NCI-H2081 treated with DMSO at 0.1 percent for 48 hours (cell line): Measurements from ENCODE around the gene DRAXIN.

ENCODE experiments used
- DNase-seq: peaks from one replicate; lab custom pipeline; 2025; lab: John Stamatoyannopoulos, UW

Gene DRAXIN

DNA sequence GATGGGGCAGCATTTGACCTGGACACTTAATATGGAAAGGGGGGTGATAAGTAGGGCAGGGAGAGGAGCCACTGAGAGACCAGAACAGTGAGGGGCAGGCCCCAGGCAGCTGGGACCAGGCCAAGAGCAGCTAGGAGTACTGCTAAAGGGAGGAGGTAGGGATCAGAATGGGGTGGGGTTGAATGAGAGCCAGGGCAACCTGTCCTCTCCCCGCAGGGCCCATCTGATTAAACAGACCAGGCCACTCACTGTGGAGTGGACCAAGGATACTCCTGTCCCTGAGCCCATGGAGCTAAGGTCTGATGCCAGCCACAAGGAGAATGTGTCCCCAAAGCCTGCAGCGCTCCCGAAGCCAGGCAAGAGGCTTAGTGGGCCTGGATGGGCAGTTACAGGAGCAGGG, 72.6 kb downstream of the DRAXIN start:
- DNase-seq, result no peak

DNA sequence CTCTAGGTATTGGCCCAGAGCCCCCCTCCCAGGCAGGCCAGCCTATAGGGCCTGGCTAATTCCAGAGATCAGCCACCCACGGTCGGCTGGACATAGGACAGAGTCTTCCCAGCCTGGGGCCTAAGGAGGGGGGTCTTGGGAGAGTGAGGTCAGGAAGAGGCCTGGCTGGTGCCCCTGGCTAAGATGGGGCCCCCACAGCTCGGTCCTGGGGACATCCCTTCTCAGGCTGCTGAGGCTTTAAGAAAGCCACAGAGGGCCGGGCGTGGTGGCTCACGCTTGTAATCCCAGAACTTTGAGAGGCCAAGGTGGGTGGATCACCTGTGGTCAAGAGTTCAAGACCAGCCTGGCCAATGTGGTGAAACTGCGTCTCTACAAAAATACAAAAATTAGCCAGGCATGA, 73.0 kb downstream of the DRAXIN start:
- DNase-seq, result no peak

DNA sequence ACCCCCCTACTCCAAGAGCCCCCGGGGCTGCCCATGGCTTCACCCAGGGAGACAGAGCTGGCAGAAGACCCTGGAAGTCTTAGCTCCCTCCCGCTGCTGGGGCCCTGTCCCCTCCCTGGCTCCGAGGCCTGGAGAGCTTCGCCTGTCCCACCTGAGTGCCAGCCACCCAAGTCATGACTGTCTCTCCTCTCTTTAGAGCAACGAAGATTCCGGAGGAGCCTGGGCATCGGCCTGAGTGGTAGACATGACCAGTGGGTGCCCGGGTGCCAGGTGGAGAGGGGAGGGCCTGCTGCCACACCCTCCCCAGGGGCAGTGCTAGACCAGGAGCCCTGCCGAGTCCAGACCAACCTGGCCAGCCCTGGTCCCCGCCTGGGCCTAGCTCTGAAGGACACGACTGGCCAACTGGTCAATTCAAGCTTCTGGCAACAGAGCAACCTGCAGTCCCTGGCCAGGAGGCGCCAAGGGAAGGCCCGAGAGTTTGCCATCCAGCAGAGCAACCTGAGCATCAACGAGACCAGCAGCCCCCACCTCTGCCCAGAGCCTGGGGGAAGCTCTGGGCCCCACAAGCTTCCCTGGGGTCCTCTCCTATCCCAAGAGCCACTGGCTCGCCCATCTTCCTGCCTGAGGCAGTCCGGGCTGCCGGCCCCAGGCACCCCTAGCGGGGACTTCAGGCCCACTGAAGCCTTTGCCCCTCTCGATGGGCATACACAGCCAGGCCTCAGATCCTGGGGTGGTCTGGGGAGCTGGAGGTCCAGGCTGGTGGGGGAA, 74.3 kb downstream of the DRAXIN start:
- DNase-seq, result no peak

DNA sequence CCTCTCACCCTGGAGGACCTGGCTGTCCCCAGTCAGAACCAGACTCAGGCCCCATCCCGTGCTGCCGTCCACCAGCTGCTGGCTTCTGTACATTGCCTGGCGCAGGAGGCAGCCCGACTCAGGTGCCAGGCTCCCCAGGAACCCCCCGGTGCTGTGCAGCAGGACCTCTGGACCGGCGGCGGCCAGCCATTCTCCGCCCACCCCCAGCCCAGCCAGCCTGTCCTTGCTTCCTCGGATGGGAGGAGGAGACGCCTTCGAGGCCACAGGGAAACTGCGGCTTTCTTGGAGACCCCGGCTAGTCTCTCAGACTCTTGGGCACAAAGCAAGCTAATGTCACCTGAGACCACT, 74.9 kb downstream of the DRAXIN start:
- no peak for DNase-seq

DNA sequence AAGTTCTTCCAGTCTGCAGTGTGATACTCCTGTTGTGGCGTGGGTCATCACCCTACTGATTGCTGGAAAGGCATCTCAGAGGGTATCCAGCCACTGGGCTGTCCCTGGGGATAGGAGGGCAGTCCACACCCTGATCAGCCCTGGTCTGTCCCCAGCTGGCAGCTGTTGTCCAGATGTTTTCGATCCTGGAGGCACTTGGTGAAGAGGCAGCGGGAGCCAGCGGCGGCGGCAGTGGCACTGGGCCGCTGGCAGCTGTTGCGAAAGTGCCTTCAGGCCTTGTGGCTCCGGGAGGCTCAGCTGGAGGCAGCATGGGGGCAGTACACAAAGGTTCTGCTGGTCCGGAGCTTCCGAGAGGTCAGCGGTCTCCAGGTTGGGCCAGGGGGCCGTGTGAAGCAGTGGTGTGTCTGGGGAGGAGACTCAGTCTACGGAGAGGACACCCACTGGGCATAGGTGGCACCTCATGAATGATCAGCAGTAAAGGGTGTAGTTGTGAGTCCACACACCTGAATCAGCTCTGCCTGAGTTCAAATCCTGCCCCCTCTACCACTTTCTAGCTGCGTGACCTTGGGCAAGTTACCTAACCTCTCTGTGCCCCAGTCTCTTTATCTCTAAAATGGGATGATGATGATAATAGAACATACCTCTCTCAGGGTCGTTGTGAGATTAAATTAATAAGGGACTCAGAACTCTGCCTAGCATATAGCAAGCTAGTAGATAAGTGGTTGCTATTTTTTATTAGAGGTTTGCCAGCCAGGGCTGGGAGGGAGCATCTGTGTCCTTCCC, 76.6 kb downstream of the DRAXIN start:
- no peak for DNase-seq

DNA sequence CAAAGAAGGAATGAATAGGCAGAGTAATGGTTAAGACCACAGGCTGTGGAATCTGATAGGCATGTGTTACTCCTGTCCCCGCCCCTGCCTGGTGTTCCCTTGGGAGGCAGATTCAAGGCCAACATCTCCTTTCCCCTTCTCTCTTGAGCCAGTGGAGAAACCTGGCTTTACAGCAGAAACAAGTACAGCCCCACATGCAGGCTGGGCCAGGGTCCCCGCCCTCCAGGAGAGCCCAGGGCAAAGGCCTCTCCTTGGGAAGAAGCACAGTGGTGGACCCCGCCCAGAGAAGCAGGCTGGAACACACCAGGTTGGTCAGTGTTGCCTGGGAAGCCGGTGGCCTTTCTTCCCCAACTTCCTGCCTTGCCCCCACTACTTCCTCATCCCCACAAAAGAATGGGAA, 77.3 kb downstream of the DRAXIN start:
- no peak for DNase-seq

DNA sequence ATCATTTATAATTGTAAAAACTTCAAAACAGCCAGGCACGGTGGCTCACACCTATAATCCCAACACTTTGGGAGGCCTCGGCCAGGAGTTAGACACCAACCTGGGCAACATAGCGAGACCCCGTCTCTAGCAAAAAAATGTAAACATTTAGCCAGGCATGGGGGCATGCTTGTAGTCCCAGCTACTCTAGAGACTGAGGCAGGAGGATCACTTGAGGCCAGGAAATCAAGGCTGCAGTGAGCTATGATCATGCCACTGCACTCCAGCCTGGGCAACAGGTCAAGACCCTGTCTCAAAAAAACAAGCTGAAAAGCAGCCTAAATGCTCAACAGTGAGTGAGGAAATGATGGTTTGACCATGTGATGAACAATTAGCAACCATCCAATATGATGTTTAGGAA, 77.8 kb downstream of the DRAXIN start:
- no peak for DNase-seq

DNA sequence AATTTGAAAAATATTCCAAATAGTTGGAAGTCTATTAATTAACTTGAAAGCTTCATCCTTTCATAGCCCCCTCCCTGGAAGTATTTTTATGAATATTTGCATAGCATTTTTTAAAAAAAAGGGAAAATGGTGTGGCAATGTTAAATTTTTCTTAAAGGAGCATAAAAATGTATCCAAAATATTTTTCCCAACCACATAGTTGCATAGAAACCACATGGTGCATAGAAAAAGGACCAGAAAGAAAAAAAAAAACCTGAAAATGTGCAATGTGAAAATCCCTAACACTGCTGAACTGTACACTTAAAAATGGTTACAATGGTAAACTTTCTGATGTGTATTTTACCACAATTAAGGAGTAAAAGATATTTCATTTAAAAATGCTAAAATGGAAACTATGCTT, 78.5 kb downstream of the DRAXIN start:
- DNase-seq, result no peak

DNA sequence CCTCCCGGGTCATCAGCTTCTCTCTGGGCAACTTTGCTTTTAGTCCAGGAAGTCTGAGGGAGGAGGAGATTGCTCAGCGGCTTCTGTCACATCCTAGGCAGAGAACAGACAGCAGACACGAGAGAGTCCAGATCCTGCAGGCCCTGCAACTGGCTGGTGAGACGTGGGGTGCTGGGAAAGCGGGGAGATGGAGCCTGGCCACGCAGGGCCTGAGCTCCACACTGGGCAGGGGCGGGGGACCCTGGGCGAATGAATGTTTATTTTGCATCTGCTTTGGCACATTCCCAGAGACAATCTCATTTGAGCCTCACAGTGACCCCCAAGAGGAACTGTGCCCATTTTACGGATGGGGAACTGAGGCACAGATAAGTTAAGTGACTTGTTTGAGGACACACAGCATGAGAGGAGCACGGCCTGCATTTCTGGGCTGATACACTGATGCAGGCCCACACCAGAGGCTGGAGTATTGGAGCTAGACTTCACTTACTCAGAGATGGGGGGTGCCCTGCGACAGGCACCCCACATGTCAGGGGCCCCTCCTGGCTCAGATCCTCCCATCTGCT, 80.1 kb downstream of the DRAXIN start:
- DNase-seq, result no peak

DNA sequence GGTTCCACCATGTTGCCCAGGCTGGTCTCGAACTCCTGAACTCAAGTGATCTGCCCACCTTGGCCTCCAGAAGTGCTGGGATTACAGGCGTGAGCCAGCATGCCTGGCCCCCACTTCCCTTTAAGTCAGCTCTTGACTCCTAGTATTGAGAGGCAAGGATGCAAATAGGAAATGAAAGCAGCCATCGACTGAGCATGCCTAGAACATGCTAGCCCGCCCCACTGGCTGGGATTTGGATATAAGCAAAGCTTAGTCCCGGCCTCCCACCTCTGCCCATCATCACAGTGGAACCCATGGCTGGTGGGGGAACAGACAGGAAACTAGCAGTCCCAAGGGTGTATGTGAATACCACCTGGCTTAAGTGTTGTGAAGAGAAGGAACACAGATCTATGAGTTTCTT, 80.9 kb downstream of the DRAXIN start:
- DNase-seq, result no peak

DNA sequence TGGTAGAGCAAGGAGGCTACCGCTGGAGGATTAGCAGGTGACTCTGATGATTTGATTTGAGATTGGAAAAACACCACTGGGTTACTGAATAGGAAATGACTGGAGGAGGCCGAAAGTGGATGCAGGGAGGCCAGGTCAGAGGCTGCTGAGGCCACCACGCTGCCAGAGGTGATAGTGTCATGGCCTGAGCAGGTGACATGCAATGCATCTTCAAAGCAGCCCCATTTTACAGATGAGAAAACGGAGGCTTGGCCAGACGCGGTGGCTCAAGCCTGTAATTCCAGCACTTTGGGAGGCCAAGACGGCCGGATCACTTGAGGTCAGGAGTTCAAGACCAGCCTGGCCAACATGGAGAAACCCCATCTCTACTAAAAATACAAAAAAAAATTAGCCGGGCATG, 83.2 kb downstream of the DRAXIN start:
- DNase-seq, result no peak
